Body of pancreas (tissue), 4 donors: ENCODE results near the gene STIM2.

Experiments used
- POLR2A ChIP-seq, 3 donors: fragments of 450-650 bp; IDR thresholded peaks; one replicate each; pipeline ENCODE4 v1.6.1; 2016; ENCODE audit warnings: antibody characterized with exemption in 3 of 3, mild to moderate bottlenecking in 2 of 3
- TF ChIP-seq, protein P1 (sequence below), 7 experiments: fragments of 450-650 bp in 4 of 7; fragments of 200-600 bp in 3 of 7; sonication (generic) in 3 of 7; IDR thresholded peaks; one replicate each; pipeline ENCODE4 v1.5.1; 2016 to 2019; ENCODE audit warnings: antibody characterized with exemption in 7 of 7

DNA sequence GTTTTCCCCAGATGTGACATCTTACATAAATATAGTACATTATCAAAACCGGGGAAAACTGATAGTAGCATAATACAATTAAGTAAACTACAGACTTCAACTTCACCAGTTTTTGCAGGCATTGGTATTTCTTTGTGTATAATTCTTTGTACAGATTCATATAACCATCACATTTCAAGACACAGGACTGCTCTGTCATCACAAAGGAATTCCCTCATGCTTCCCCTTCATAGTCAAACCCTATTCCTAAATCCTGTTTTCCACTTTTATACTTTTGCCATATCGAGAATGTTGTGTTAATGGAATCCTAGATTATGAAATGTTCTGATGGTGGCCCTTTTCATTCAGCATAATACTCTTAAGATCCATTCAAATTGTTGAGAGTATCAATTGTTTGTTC lies 36.0 kb downstream of the STIM2 start:
- TF ChIP-seq POLR2A (IDR thresholded peaks at IDR 0.05), result no peak
- TF ChIP-seq, protein P1, sequence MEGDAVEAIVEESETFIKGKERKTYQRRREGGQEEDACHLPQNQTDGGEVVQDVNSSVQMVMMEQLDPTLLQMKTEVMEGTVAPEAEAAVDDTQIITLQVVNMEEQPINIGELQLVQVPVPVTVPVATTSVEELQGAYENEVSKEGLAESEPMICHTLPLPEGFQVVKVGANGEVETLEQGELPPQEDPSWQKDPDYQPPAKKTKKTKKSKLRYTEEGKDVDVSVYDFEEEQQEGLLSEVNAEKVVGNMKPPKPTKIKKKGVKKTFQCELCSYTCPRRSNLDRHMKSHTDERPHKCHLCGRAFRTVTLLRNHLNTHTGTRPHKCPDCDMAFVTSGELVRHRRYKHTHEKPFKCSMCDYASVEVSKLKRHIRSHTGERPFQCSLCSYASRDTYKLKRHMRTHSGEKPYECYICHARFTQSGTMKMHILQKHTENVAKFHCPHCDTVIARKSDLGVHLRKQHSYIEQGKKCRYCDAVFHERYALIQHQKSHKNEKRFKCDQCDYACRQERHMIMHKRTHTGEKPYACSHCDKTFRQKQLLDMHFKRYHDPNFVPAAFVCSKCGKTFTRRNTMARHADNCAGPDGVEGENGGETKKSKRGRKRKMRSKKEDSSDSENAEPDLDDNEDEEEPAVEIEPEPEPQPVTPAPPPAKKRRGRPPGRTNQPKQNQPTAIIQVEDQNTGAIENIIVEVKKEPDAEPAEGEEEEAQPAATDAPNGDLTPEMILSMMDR (IDR thresholded peaks at IDR 0.05), result no peak
